Aorta (tissue), 5 donors: ENCODE results near the gene XRCC6. TPM values are rescaled to one million over a fixed set of nuclear protein-coding genes. Genes with fewer than 3 reads are reported as not detected.

Source experiments
- ATAC-seq: fragments of 200-7000 bp; cut with Tn5 transposase; one replicate; pipeline ENCODE4 v1.9.1; 2022; ENCODE audit warnings: moderate library complexity; ENCODE audit not compliant: low FRiP score
- DNase-seq, 2 donors: peaks; one replicate each; pipeline ENCODE4 v3.0.0-alpha.2; 2020
- H3K27ac ChIP-seq, 2 donors: one replicate each; pipeline ENCODE4 v1.5.1; 2013; ENCODE audit warnings: low read length in 2 of 2, mild to moderate bottlenecking in 2 of 2, moderate library complexity in 2 of 2, control low read depth in 1 of 2, inconsistent platforms in 1 of 2, low read depth in 1 of 2
- H3K27me3 ChIP-seq, 2 donors: one replicate each; pipeline ENCODE4 v1.6.1; 2013; ENCODE audit warnings: control low read depth in 1 of 2, low read length in 1 of 2, mild to moderate bottlenecking in 1 of 2, moderate library complexity in 1 of 2; ENCODE audit not compliant: insufficient read depth in 2 of 2, control insufficient read depth in 1 of 2
- H3K36me3 ChIP-seq, 2 donors: one replicate each; pipeline ENCODE4 v1.6.1; 2013; ENCODE audit warnings: control low read depth in 1 of 2, low read length in 1 of 2, mild to moderate bottlenecking in 1 of 2; ENCODE audit not compliant: insufficient read depth in 2 of 2, control insufficient read depth in 1 of 2
- H3K4me1 ChIP-seq, 2 donors: one replicate each; pipeline ENCODE4 v1.6.1; 2013; ENCODE audit warnings: low read length in 2 of 2, control low read depth in 1 of 2, mild to moderate bottlenecking in 1 of 2, moderate library complexity in 1 of 2; ENCODE audit not compliant: insufficient read depth in 2 of 2, control insufficient read depth in 1 of 2
- H3K4me3 ChIP-seq, 2 donors: one replicate each; pipeline ENCODE4 v1.5.1; 2013; ENCODE audit warnings: low read length in 2 of 2, control low read depth in 1 of 2, mild to moderate bottlenecking in 1 of 2
- H3K9me3 ChIP-seq: one replicate; pipeline ENCODE4 v1.6.1; 2013; ENCODE audit warnings: mild to moderate bottlenecking, low read length; ENCODE audit not compliant: control insufficient read depth
- WGBS, 2 donors: extraction: QIAGEN DNeasy Blood & Tissue Kit; methylation state at CpG; one replicate each; pipeline ENCODE4 v1.1.7; 2013; 5-methylcytosine and 5-hydroxymethylcytosine counted together
- intact Hi-C, 2 donors: fragments of 100-400 bp; cut with DNase I; formaldehyde crosslinking; loops; one replicate each; pipeline versions ENCODE4 v1.14.2 to v1.15.0; 2022
- polyA plus RNA-seq, 2 donors: library from polyadenylated mRNA; stranded (reverse); fragments of 200-250 nt; gene quantifications; one replicate each; pipeline ENCODE4 v1.2.3, GENCODE V29; 2013
- total RNA-seq, 2 donors: library from RNA; stranded (reverse); fragmentation: NEBNext Ultra II Directional; extraction: Animal tissue kit (Norgen Biotek cat#: 25700); gene quantifications; one replicate each; pipeline ENCODE4 v1.2.1, GENCODE V29; 2021
- donor health status: healthy with polysubstance abuse.
- donor health status: Bipolar disorder and iron deficiency.
- donor health status: DM: no; HTN: no; CAD: no.
- donor health status: DM: no; HTN: no; CAD: no.
- donor health status: DM: yes; HTN: yes; CAD: no.

XRCC6 gene
- total and polyA plus RNA-seq, 4 donors: 93.7 to 132 (median 128) TPM

DNA sequence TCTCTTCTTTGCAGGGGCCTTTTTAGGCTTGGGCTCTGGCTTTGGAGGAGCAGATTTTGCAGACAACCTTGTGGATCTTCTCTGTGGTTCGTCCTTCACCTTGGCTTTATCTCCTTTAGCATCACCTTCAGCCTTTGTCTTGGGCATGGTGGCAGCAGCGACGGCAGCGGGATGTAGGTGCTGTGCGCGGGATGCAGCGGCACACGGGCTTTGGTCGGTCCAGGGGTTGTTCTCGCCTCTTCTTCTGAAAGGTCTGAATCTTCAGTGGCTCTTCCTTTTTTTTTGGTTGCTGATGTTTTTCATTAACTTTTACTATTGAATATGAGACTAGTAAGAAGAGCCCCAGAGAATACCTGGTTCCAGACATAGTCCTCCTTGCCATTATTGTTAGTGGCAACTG is 88.2 kb downstream of the XRCC6 start:
- DNase-seq (no peak), ATAC-seq (no peak)
- H3K27ac ChIP-seq: no peak overlapping the region
- no peak overlapping the region for H3K4me3 ChIP-seq
- H3K36me3 ChIP-seq: no peaks in the 10 kb centered on the region
- WGBS, 2 donors: 90 to 92% methylated on average over 10 of the region's 10 CpGs
- H3K4me1 ChIP-seq: no peaks in the 10 kb centered on the region
- H3K27me3 ChIP-seq: no peaks in the 10 kb centered on the region
- intact Hi-C loops: no loop called here
- H3K9me3 ChIP-seq: no peaks in the 10 kb centered on the region

DNA sequence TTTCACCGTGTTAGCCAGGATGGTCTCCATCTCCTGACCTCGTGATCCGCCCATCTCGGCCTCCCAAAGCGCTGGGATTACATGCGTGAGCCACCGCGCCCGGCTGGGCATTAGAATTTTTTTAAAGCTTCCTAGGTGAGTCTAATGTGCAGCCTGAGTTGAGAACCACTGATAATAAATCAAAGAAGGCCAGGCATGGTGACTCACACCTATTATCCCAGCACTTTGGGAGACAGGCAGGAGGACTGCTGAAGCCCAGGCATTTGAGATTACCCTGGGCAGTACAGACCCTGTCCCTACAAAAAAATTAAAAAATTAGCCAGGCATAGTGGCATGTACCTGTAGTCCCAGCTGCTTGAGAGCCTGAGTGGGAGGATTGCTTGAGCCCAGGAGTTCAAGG is 91.9 kb downstream of the XRCC6 start:
- H3K27ac ChIP-seq: no peak overlapping the region
- H3K9me3 ChIP-seq: no peaks in the 10 kb centered on the region
- H3K4me1 ChIP-seq: no peaks in the 10 kb centered on the region
- ATAC-seq: no peak
- DNase-seq: no peak
- H3K27me3 ChIP-seq: no peaks in the 10 kb centered on the region
- H3K36me3 ChIP-seq: no peaks in the 10 kb centered on the region
- 90 to 91% methylated on average over 9 of the region's 9 CpGs for WGBS, 2 donors
- intact Hi-C loops: no loop called here
- H3K4me3 ChIP-seq: no peak overlapping the region

Other genes with a start within 250 kb of the XRCC6 start
- gene TEF, start 239.4 kb upstream of the XRCC6 start, total RNA-seq: 10 to 100 TPM in 1 of 2 donors, 1 to 10 TPM in 1; 8.6 to 23.3 TPM
- gene TEF, start 239.4 kb upstream of the XRCC6 start, polyA plus RNA-seq: 10 to 100 TPM in 1 of 2 donors, 1 to 10 TPM in 1; 9.0 to 19.4 TPM
- gene TOB2, start 174.5 kb upstream of the XRCC6 start, total RNA-seq: 10 to 100 TPM; 47.7 to 55.9 TPM
- gene TOB2, start 174.5 kb upstream of the XRCC6 start, polyA plus RNA-seq: 10 to 100 TPM; 12.9 to 15.5 TPM
- gene PHF5A, start 152.6 kb upstream of the XRCC6 start, total RNA-seq: 10 to 100 TPM; 22.5 to 27.0 TPM
- 10 to 100 TPM; 29.8 to 43.1 TPM for gene PHF5A, start 152.6 kb upstream of the XRCC6 start, polyA plus RNA-seq
- 10 to 100 TPM; 53.7 to 60.7 TPM for gene ACO2, start 152.2 kb upstream of the XRCC6 start, total RNA-seq
- gene ACO2, start 152.2 kb upstream of the XRCC6 start, polyA plus RNA-seq: 10 to 100 TPM; 39.5 to 49.6 TPM
- gene POLR3H, start 76.8 kb upstream of the XRCC6 start, total RNA-seq: 10 to 100 TPM; 25.3 to 29.2 TPM
- gene POLR3H, start 76.8 kb upstream of the XRCC6 start, polyA plus RNA-seq: 10 to 100 TPM in 1 of 2 donors, 1 to 10 TPM in 1; 9.4 to 21.0 TPM
- gene CSDC2, start 60.3 kb upstream of the XRCC6 start, total RNA-seq: 10 to 100 TPM; 28.2 to 76.9 TPM
- 100 to 1,000 TPM in 1 of 2 donors, 10 to 100 TPM in 1; 19.2 to 129 TPM for gene CSDC2, start 60.3 kb upstream of the XRCC6 start, polyA plus RNA-seq
- gene PMM1, start 31.5 kb upstream of the XRCC6 start, total RNA-seq: 10 to 100 TPM; 23.8 to 25.2 TPM
- gene PMM1, start 31.5 kb upstream of the XRCC6 start, polyA plus RNA-seq: 100 to 1,000 TPM in 1 of 2 donors, 10 to 100 TPM in 1; 43.6 to 101 TPM
- 10 to 100 TPM; 21.1 to 21.5 TPM for gene DESI1, start 252 bp upstream of the XRCC6 start, total RNA-seq
- 10 to 100 TPM in 1 of 2 donors, 1 to 10 TPM in 1; 6.4 to 11.9 TPM for gene DESI1, start 252 bp upstream of the XRCC6 start, polyA plus RNA-seq
- gene SNU13, start 67.6 kb downstream of the XRCC6 start, total RNA-seq: 10 to 100 TPM; 82.8 to 84.8 TPM
- gene SNU13, start 67.6 kb downstream of the XRCC6 start, polyA plus RNA-seq: 100 to 1,000 TPM in 1 of 2 donors, 10 to 100 TPM in 1; 99.8 to 105 TPM
- gene MEI1, start 78.2 kb downstream of the XRCC6 start, total RNA-seq: 1 to 10 TPM; 1.4 to 2.0 TPM
- gene MEI1, start 78.2 kb downstream of the XRCC6 start, polyA plus RNA-seq: under 1 TPM in 1 of 2 donors, not detected in 1; 0.49 TPM
- 1 to 10 TPM; 4.1 to 7.3 TPM for gene CCDC134, start 179.4 kb downstream of the XRCC6 start, total RNA-seq
- 1 to 10 TPM in 1 of 2 donors, not detected in 1; 1.0 TPM for gene CCDC134, start 179.4 kb downstream of the XRCC6 start, polyA plus RNA-seq
- 10 to 100 TPM; 68.2 to 86.3 TPM for gene SREBF2, start 211.8 kb downstream of the XRCC6 start, total RNA-seq
- 10 to 100 TPM; 11.0 to 19.2 TPM for gene SREBF2, start 211.8 kb downstream of the XRCC6 start, polyA plus RNA-seq